Thyroid gland (tissue), 4 donors: ENCODE measurements around the gene AICDA. TPM values are rescaled to one million over a fixed set of nuclear protein-coding genes. Genes with fewer than 3 reads are reported as not detected.

Experiments
- DNase-seq, 2 donors: peaks; one replicate each; pipeline ENCODE4 v3.0.0-alpha.2; 2019
- H3K27ac ChIP-seq, 3 donors: fragments of 200-600 bp; sonication (generic); 1 replicate in 2 of 3; 2 replicates in 1 of 3; pipeline ENCODE4 v1.5.1; 2016 to 2019; ENCODE audit warnings: mild to moderate bottlenecking in 1 of 3, moderate library complexity in 1 of 3
- H3K27me3 ChIP-seq: fragments of 200-600 bp; sonication (generic); one replicate; pipeline ENCODE4 v1.5.1; 2019
- H3K36me3 ChIP-seq, 2 donors: fragments of 200-600 bp; sonication (generic); one replicate each; pipeline ENCODE4 v1.5.1; 2016 to 2019
- H3K4me1 ChIP-seq, 2 donors: fragments of 200-600 bp; sonication (generic); one replicate each; pipeline ENCODE4 v1.5.1; 2017 to 2019
- H3K4me3 ChIP-seq, 3 donors: fragments of 200-600 bp; sonication (generic); replicated peaks in 1 of 3; 1 replicate in 2 of 3; 2 replicates in 1 of 3; pipeline ENCODE4 v1.5.1; 2016; ENCODE audit warnings: mild to moderate bottlenecking in 1 of 3
- H3K9me3 ChIP-seq: fragments of 200-600 bp; sonication (generic); one replicate; pipeline ENCODE4 v1.5.1; 2017
- CTCF ChIP-seq, 6 experiments: fragments of 200-600 bp in 3 of 6; fragments of 450-650 bp in 3 of 6; sonication (generic) in 3 of 6; IDR thresholded peaks; one replicate each; pipeline ENCODE4 v1.5.1; 2016 to 2019; ENCODE audit warnings: antibody characterized with exemption in 6 of 6, mild to moderate bottlenecking in 2 of 6, inconsistent platforms in 1 of 6, moderate library complexity in 1 of 6
- POLR2A ChIP-seq, 2 donors: fragments of 450-650 bp; IDR thresholded peaks; one replicate each; pipeline ENCODE4 v1.6.1; 2017; ENCODE audit warnings: antibody characterized with exemption in 2 of 2, mild to moderate bottlenecking in 2 of 2, moderate library complexity in 1 of 2
- WGBS, 2 donors: methylation state at CpG; one replicate each; pipeline ENCODE4 v1.1.5; 2017; 5-methylcytosine and 5-hydroxymethylcytosine counted together
- intact Hi-C: fragments of 100-400 bp; cut with DNase I; formaldehyde crosslinking; loops from one replicate; pipeline ENCODE4 v1.15.1; 2023
- small RNA-seq: library from RNA; depleted of rRNA; stranded (forward); fragments of <200 nt; gene quantifications from one replicate; pipeline ENCODE3, GENCODE V24; 2016
- total RNA-seq, 4 donors: library from RNA; depleted of rRNA; stranded (reverse); fragments of >200 nt; gene quantifications; one replicate each; pipeline ENCODE4 v1.2.3, GENCODE V29; 2016

AICDA gene
- total RNA-seq, 4 donors from 2014 or later, result not detected

- Histone ChIP-seq H3K27me3 (no peaks in the 10 kb centered on the region), H3K27ac (no peak overlapping the region), H3K4me1 (no peaks in the 10 kb centered on the region), H3K4me3 (no peak overlapping the region), H3K9me3 (no peaks in the 10 kb centered on the region), H3K36me3 (no peaks in the 10 kb centered on the region)
- TF ChIP-seq CTCF (IDR thresholded peaks at IDR 0.05) (no peak), POLR2A (IDR thresholded peaks at IDR 0.05) (no peak)
- WGBS, 2 donors, result 74 to 84% methylated on average over 2 of the region's 2 CpGs
- DNase-seq, result no peak
- intact Hi-C loops, result no loop called here
Measured at GRCh38 chr12:8556531-8557097, 56.0 kb downstream of the AICDA start.

GRCh38 chr12:8554451-8555195 is 58.0 kb downstream of the AICDA start:
- H3K36me3 ChIP-seq, result no peaks in the 10 kb centered on the region
- TF ChIP-seq POLR2A (IDR thresholded peaks at IDR 0.05) (no peak), CTCF (IDR thresholded peaks at IDR 0.05) (no peak)
- intact Hi-C loops, result no loop called here
- DNase-seq, result no peak
- H3K4me3 ChIP-seq, result no peak overlapping the region
- no peaks in the 10 kb centered on the region for H3K27me3 ChIP-seq
- no peaks in the 10 kb centered on the region for H3K9me3 ChIP-seq
- H3K27ac ChIP-seq, result no peak overlapping the region
- H3K4me1 ChIP-seq, result no peaks in the 10 kb centered on the region
- 81 to 88% methylated on average over 5 of the region's 5 CpGs for WGBS, 2 donors

GRCh38 chr12:8553088-8553627 is 59.5 kb downstream of the AICDA start:
- no peaks in the 10 kb centered on the region for H3K9me3 ChIP-seq
- no peak for TF ChIP-seq CTCF (IDR thresholded peaks at IDR 0.05)
- no peak for TF ChIP-seq POLR2A (IDR thresholded peaks at IDR 0.05)
- no peak overlapping the region for H3K4me3 ChIP-seq
- H3K27me3 ChIP-seq, result no peaks in the 10 kb centered on the region
- no peaks in the 10 kb centered on the region for H3K4me1 ChIP-seq
- H3K36me3 ChIP-seq, result no peaks in the 10 kb centered on the region
- no peak for DNase-seq
- WGBS, 2 donors, result 61 to 76% methylated on average over 6 of the region's 6 CpGs
- intact Hi-C loops, result no loop called here
- no peak overlapping the region for H3K27ac ChIP-seq

Small RNA genes lying within 50 kb of the gene (small RNA-seq; reads per million reads assigned to genes)
- gene RF00019 (not detected), gene RF00564 (not detected)

Other genes starting within 250 kb of the AICDA start
- gene CLEC6A, start 156.9 kb downstream of the AICDA start, total RNA-seq, result under 1 TPM in 1 of 4 donors, not detected in 3; 0.79 TPM
- gene CLEC4D, start 99.4 kb downstream of the AICDA start, total RNA-seq, result under 1 TPM in 2 of 4 donors, not detected in 2; 0.13 to 0.22 TPM
- 10 to 100 TPM in 1 of 4 donors, 1 to 10 TPM in 3; 1.7 to 10.5 (median 4.5) TPM for gene CLEC4E, start 72.0 kb downstream of the AICDA start, total RNA-seq
- 100 to 1,000 TPM in 1 of 4 donors, 10 to 100 TPM in 2, 1 to 10 TPM in 1; 9.4 to 116 (median 36.9) TPM for gene MFAP5, start 50.0 kb upstream of the AICDA start, total RNA-seq
- 10 to 100 TPM; 50.8 to 77.7 (median 64.1) TPM for gene RIMKLB, start 85.1 kb upstream of the AICDA start, total RNA-seq
- under 1 TPM in 2 of 4 donors, not detected in 2; 0.22 to 0.27 TPM for gene A2ML1, start 209.8 kb upstream of the AICDA start, total RNA-seq